ENCODE data around the gene CEP112. TPM values are rescaled to one million over a fixed set of nuclear protein-coding genes. Genes with fewer than 3 reads are reported as not detected.

Gene CEP112
- polyA plus RNA-seq, 1 donor (not counting 4 experiments of a cell fraction or from before 2014, with no cell fraction given), result 2.6 TPM

GRCh38 chr17:66143657-66144282 lies 48.2 kb downstream of the CEP112 start:
- FAIRE-seq (no peak), DNase-seq (ENCODE audit: low read depth, low spot score) (no peak)
- no peak overlapping the region for H3K27ac ChIP-seq (ENCODE audit: control insufficient read depth, insufficient read depth, low read length)
- dilution Hi-C loops (cut with MboI; ENCODE audit: extremely low pct_ligation_motif_present, low sequenced_read_pairs), result no loop called here
- no peak for TF ChIP-seq CTCF (optimal IDR thresholded peaks at IDR 0.05 in 1 of 3, IDR thresholded peaks at IDR 0.05 in 1 of 3, conservative IDR thresholded peaks at IDR 0.05 in 1 of 3; ENCODE audit: extremely low read depth in 1 of 3, insufficient read depth in 2 of 3, low read length in 3 of 3)
- TF ChIP-seq EZH2 (IDR thresholded peaks at IDR 0.05; ENCODE audit: low read length), result no peak
- no peaks in the 10 kb centered on the region for H3K27me3 ChIP-seq (ENCODE audit: control insufficient read depth, extremely low read depth, insufficient read depth, low read length)
- H3K4me1 ChIP-seq (ENCODE audit: control insufficient read depth, extremely low read depth, insufficient read depth, low read length), result no peaks in the 10 kb centered on the region
- H3K9ac ChIP-seq (ENCODE audit: control insufficient read depth, extremely low read depth, insufficient read depth, low read length), result no peak overlapping the region
- no peaks in the 10 kb centered on the region for H3K9me3 ChIP-seq (ENCODE audit: control insufficient read depth, low read depth, low read length)
- no peaks in the 10 kb centered on the region for H3K9me1 ChIP-seq (ENCODE audit: control insufficient read depth, extremely low read depth, insufficient read depth, low read length)
- no peak overlapping the region for H3K4me2 ChIP-seq (ENCODE audit: control insufficient read depth, extremely low read depth, insufficient read depth, low read depth, low read length)
- no peaks in the 10 kb centered on the region for H3K36me3 ChIP-seq (ENCODE audit: control insufficient read depth in 2 of 2, extremely low read depth in 1 of 2, insufficient read depth in 2 of 2, low read length in 2 of 2)
- H3K4me3 ChIP-seq (ENCODE audit: control insufficient read depth in 2 of 3, extremely low read depth in 1 of 3, insufficient read depth in 2 of 3, low read depth in 1 of 3, low read length in 3 of 3), result no peak overlapping the region
- no peak overlapping the region for H2AFZ ChIP-seq (ENCODE audit: control insufficient read depth, low read length)
- H3K79me2 ChIP-seq (ENCODE audit: control insufficient read depth, insufficient read depth, low read length), result no peaks in the 10 kb centered on the region
- no peaks in the 10 kb centered on the region for H4K20me1 ChIP-seq (ENCODE audit: control insufficient read depth, extremely low read depth, insufficient read depth, low read length)

DNA sequence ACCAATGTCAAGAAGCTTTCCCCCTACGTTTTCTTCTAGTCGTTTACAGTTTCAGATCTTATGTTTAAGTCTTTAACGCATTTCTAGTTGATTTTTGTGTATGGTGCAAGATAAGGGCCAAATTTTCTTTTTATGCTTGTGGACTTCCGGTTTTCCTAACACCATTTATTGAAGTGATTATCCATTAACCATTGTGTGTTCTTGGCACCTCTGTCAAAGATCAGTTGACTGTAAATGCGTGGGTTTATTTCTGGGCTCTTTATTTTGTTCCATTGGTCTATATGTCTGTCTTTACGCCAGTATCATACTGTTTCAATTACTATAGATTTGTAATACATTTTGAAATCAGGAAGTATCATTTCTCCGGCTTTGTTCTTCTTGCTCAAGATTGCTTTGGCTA lies 49.5 kb downstream of the CEP112 start:
- no peak for DNase-seq (ENCODE audit: low read depth, low spot score)
- no peaks in the 10 kb centered on the region for H3K79me2 ChIP-seq (ENCODE audit: control insufficient read depth, insufficient read depth, low read length)

More for the DNA sequence above, 49.5 kb downstream of the CEP112 start:
- H3K9me1 ChIP-seq (ENCODE audit: control insufficient read depth, extremely low read depth, insufficient read depth, low read length), result no peaks in the 10 kb centered on the region
- no peak for TF ChIP-seq CTCF (optimal IDR thresholded peaks at IDR 0.05 in 1 of 3, IDR thresholded peaks at IDR 0.05 in 1 of 3, conservative IDR thresholded peaks at IDR 0.05 in 1 of 3; ENCODE audit: extremely low read depth in 1 of 3, insufficient read depth in 2 of 3, low read length in 3 of 3)
- TF ChIP-seq EZH2 (IDR thresholded peaks at IDR 0.05; ENCODE audit: low read length), result no peak
- FAIRE-seq, result no peak
- no peak overlapping the region for H3K4me2 ChIP-seq (ENCODE audit: control insufficient read depth, extremely low read depth, insufficient read depth, low read depth, low read length)
- H3K4me1 ChIP-seq (ENCODE audit: control insufficient read depth, extremely low read depth, insufficient read depth, low read length), result no peaks in the 10 kb centered on the region
- H3K9ac ChIP-seq (ENCODE audit: control insufficient read depth, extremely low read depth, insufficient read depth, low read length), result no peak overlapping the region
- no peaks in the 10 kb centered on the region for H3K9me3 ChIP-seq (ENCODE audit: control insufficient read depth, low read depth, low read length)
- H3K27me3 ChIP-seq (ENCODE audit: control insufficient read depth, extremely low read depth, insufficient read depth, low read length), result no peaks in the 10 kb centered on the region
- no peak overlapping the region for H2AFZ ChIP-seq (ENCODE audit: control insufficient read depth, low read length)
- dilution Hi-C loops (cut with MboI; ENCODE audit: extremely low pct_ligation_motif_present, low sequenced_read_pairs), result no loop called here
- H3K4me3 ChIP-seq (ENCODE audit: control insufficient read depth in 2 of 3, extremely low read depth in 1 of 3, insufficient read depth in 2 of 3, low read depth in 1 of 3, low read length in 3 of 3), result no peak overlapping the region
- H3K27ac ChIP-seq (ENCODE audit: control insufficient read depth, insufficient read depth, low read length), result no peak overlapping the region
- no peaks in the 10 kb centered on the region for H3K36me3 ChIP-seq (ENCODE audit: control insufficient read depth in 2 of 2, extremely low read depth in 1 of 2, insufficient read depth in 2 of 2, low read length in 2 of 2)
- no peaks in the 10 kb centered on the region for H4K20me1 ChIP-seq (ENCODE audit: control insufficient read depth, extremely low read depth, insufficient read depth, low read length)

All from keratinocyte (primary cell).